ENCODE results near the gene ZDHHC6.
"Not testable (repeated sequence)": the region's sequence is repeated elsewhere in the genome, so short reads cannot be mapped to it uniquely, and the experiment has no call there.

ZDHHC6 gene

DNA sequence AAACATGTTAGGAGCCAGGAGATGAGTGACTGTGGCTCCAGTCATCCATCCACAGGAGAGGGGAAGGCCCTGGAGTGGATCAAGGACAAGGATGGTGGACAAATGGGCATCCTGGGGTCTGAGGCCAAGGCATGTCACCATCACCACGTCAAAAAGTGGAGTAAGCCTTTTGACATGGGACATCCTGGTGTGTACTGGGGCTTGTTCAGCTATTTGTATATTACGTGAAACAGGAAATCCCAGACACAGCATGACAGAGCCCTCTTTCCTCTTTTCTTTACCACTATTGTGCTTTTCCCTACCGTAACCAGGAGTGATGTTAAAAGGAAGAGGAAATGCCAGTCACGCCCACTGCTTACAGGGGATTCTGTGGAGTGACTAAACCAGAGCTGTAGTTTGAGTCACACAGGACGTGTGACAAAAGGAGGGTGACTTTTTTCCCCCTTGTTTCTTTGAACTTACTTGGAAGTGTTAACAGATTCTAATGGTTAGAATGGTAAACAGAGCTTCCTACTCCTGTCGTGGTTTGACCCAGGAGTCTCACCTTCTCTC is 57.4 kb downstream of the ZDHHC6 start:
- H3K9me3 ChIP-seq: no peaks in the 10 kb centered on the region
- TF ChIP-seq, protein P1, sequence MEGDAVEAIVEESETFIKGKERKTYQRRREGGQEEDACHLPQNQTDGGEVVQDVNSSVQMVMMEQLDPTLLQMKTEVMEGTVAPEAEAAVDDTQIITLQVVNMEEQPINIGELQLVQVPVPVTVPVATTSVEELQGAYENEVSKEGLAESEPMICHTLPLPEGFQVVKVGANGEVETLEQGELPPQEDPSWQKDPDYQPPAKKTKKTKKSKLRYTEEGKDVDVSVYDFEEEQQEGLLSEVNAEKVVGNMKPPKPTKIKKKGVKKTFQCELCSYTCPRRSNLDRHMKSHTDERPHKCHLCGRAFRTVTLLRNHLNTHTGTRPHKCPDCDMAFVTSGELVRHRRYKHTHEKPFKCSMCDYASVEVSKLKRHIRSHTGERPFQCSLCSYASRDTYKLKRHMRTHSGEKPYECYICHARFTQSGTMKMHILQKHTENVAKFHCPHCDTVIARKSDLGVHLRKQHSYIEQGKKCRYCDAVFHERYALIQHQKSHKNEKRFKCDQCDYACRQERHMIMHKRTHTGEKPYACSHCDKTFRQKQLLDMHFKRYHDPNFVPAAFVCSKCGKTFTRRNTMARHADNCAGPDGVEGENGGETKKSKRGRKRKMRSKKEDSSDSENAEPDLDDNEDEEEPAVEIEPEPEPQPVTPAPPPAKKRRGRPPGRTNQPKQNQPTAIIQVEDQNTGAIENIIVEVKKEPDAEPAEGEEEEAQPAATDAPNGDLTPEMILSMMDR (IDR thresholded peaks at IDR 0.05; ENCODE audit: low read depth, low read length): no peak
- no peak for DNase-seq
- no peaks in the 10 kb centered on the region for H3K4me1 ChIP-seq
- no peak overlapping the region for H3K4me3 ChIP-seq (ENCODE audit: low read depth, low read length)
- H3K36me3 ChIP-seq: no peaks in the 10 kb centered on the region
- H3K27me3 ChIP-seq: peaks cover 13% of the 10 kb centered on the region

DNA sequence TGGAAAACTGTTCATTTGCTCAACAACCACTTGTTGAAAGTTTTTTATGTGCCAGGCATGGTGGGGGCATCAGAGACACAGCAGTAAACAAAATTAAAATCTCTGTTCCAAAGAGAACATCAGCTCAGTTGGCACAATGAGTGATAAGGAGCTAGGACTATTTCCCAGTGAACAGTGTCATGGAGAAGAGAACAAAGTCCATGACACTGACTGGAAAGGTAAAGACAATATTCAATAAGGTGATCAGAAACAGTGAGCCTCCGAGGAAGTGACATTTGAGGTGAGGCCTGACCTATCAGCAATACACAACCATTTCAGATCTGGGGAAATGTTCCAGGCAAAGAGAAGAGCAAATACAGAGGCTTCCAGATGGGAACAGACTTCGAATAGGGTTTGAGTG is 58.2 kb downstream of the ZDHHC6 start:
- H3K36me3 ChIP-seq: no peaks in the 10 kb centered on the region
- H3K27me3 ChIP-seq: peaks cover 5% of the 10 kb centered on the region
- DNase-seq: no peak
- TF ChIP-seq, protein P1 (IDR thresholded peaks at IDR 0.05; ENCODE audit: low read depth, low read length): no peak
- no peak overlapping the region for H3K4me3 ChIP-seq (ENCODE audit: low read depth, low read length)
- H3K4me1 ChIP-seq: no peaks in the 10 kb centered on the region
- H3K9me3 ChIP-seq: no peaks in the 10 kb centered on the region

DNA sequence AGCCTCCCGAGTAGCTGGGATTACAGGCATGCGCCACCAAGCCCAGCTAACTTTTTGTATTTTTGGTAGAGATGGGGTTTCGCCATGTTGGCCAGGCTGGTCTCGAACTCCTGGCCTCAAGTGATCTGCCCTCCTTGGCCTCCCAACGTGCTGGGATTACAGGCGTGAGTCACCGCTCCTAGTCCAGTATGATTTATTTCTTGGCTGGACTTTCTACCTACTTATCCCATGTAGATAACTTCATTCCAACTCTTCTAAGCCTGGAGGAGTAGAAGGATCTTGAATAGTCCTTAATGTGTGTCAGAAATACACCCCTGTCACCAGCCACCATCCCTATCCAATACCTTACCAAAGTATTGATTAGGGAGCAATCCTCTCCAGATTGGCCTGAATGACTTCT is 58.7 kb downstream of the ZDHHC6 start:
- H3K4me1 ChIP-seq; H3K4me3 ChIP-seq (ENCODE audit: low read depth, low read length): not testable (repeated sequence)

DNA sequence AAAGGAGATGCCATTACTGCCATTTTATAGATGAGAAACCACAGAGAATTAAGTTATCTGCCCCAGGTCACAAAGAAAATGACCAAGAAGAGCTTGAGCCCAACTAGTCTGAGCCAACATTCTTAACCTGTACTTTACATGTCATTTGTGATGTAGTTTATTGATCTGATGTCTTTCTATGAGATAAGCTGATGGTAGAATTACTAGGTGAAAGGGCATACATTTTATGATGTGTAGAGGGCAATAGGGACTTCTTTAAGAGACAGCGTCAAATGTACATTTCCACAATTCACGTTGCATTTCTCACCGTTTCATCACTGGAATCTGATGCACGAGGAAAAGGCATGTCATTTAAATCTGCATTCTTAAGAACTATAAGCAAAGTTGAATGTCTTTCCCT is 61.5 kb downstream of the ZDHHC6 start:
- no peaks in the 10 kb centered on the region for H3K4me1 ChIP-seq
- H3K36me3 ChIP-seq: no peaks in the 10 kb centered on the region
- no peak for DNase-seq
- H3K4me3 ChIP-seq (ENCODE audit: low read depth, low read length): no peak overlapping the region
- peaks cover 2% of the 10 kb centered on the region; the same call in 1 of the 2 replicates for H3K27me3 ChIP-seq
- no peaks in the 10 kb centered on the region for H3K9me3 ChIP-seq
- TF ChIP-seq, protein P1 (IDR thresholded peaks at IDR 0.05; ENCODE audit: low read depth, low read length): no peak

More for the DNA sequence above, 58.7 kb downstream of the ZDHHC6 start:
- DNase-seq, H3K36me3 ChIP-seq, H3K27me3 ChIP-seq, H3K9me3 ChIP-seq: not testable (repeated sequence)

DNA sequence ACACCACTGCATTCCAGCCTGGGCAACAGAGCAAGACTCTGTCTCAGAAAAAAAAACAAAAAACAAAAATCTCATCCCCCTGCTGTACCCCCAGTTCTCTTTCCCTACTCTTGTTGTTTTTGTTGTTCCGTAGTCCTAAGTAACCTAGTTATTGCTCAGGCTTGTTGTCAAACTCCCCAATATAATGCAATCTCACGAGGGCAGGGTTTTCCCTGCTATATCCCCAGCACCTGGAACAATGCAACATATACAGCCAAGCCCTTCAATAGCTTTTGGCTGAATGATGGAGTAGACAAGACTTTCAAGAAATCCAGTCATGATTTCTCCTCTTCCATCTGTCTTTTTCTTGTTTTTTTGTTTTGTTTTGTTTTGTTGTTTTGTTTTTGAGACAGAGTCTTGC is 62.6 kb downstream of the ZDHHC6 start:
- TF ChIP-seq, protein P1 (IDR thresholded peaks at IDR 0.05; ENCODE audit: low read depth, low read length): no peak
- Histone ChIP-seq H3K9me3 (no peaks in the 10 kb centered on the region), H3K27me3 (peaks cover 2% of the 10 kb centered on the region; the same call in 1 of the 2 replicates), H3K36me3 (no peaks in the 10 kb centered on the region), H3K4me1 (no peaks in the 10 kb centered on the region), H3K4me3 (ENCODE audit: low read depth, low read length) (no peak overlapping the region)
- no peak for DNase-seq

DNA sequence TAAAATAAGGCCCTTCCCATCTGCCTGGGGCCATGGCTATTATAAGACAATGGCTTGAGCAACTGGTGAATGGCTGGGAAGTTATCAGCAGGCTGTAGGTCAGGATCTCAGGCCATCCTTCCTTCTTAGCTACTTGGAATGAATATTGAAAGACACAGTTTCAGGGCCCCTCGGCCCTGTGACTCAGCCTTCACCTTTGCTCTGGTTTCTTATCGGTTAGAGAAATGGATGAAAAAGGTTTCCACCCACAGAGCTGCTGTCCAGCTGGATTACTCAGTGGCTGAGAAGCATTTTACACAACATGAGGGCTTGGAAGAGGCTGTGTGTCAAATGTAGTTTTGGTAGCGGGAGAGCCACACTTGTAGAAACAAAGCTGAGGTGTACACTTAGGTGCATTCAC is 63.4 kb downstream of the ZDHHC6 start:
- H3K4me3 ChIP-seq (ENCODE audit: low read depth, low read length): no peak overlapping the region
- TF ChIP-seq, protein P1 (IDR thresholded peaks at IDR 0.05; ENCODE audit: low read depth, low read length): no peak
- no peaks in the 10 kb centered on the region for H3K36me3 ChIP-seq
- H3K27me3 ChIP-seq: peaks cover 2% of the 10 kb centered on the region; the same call in 1 of the 2 replicates
- H3K9me3 ChIP-seq: no peaks in the 10 kb centered on the region
- DNase-seq: no peak
- H3K4me1 ChIP-seq: no peaks in the 10 kb centered on the region

Measured in BE2C (cell line).